Stimulated activated CD8-positive, alpha-beta memory T cell treated with anti-CD3 and anti-CD28 coated beads, Interleukin-7, amount 100 ng/mL, for 4 hours (primary cell): Measurements from ENCODE around the gene IGFBP3.

Experiments used
- DNase-seq, 2 donors: peaks; one replicate each; pipeline ENCODE4 v3.0.0-alpha.2; 2020; ENCODE audit warnings: low read depth in 2 of 2

The IGFBP3 gene

DNA sequence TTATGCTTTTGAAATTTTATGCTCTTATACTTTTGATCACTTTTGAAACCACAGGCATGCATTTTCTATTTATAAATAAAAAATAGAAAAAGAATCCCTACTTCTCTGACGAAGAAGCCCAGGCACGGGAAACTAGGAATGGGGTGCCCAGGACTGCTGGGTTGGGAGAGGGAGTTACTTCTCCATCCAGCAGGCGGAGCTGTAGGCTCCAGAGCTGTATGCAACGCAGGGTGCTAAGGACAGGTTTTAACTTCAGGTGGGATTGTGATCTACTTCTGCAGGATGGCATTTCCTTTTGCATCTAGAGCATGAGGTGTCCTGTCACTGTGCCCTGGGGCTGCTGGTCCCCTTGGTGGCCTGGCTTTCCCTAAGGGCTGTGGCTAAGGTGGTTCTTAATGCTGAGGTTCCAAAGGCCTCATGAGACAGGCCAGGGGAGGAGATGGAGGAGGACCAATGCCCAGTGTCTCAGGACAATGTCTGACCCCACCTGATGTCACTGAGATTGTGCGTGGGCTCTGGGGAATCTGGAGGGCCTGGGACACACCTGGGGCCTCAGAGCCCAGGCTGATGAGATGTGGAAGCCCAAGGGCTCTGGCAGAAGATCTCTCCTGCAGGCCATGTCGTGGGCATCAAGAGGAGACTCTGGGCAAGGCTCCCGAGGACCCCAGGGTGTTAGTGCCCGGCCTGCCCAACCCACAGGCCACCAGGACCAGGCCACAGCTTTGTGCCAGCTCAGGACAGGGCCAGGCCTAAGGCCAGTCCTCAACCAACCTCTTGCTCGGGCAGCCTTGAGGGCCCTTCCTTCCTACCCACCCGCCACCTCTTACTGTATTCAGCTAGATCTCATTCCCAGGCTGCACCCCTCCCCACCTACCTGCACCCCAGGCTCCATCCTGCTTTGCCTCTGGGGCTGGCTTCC lies 48.7 kb downstream of the IGFBP3 start:
- DNase-seq, result no peak

DNA sequence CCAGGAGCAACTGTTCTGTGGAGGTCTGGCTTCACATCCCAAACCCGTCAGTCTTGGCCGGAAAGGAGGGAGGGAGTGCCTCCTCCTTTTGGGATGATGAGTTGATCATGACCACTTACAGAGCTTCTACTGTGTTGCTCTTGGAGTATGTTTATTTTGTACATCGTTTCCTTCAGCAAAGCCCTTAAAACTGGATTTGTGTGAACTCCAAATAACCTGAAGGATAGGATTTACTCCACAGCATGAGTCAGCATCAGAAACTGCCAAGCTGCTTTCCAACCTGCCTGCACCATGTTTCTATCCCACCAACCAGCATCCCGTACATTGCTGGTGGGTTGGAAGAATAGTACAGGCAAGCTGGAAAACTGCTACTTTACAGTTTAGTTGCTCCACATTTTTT lies 51.6 kb downstream of the IGFBP3 start:
- DNase-seq, result no peak

GRCh38 chr7:45867471-45867870 lies 53.6 kb downstream of the IGFBP3 start:
- no peak for DNase-seq

GRCh38 chr7:45865594-45866410 lies 55.3 kb downstream of the IGFBP3 start:
- DNase-seq, result no peak

DNA sequence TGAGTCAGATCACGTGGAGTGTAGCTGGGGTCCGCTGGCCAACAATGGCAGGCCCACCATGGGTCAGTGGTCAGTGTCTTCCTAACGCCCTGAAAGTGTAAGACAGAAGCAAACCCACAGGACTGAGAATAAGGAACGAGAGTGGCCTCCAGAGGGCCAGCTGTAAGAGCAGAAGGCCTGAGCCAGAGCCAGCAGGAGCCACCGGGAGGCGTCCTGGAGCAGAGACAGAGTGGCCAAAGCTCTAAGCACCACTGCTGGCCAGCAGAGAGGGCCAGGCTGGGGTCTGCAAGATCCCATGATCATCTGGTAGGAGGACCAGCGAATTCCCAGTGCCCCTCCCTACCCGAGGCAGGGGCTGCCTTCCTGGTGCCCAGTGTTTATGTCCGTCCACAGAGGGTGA lies 57.4 kb downstream of the IGFBP3 start:
- no peak for DNase-seq
